ENCODE results near the gene GALC. TPM values are rescaled to one million over a fixed set of nuclear protein-coding genes. Genes with fewer than 3 reads are reported as not detected.

GALC gene
- total RNA-seq, 2 donors from 2014 or later: 31.8 to 76.0 TPM

- H3K27ac ChIP-seq (ENCODE audit: low read depth, low read length): no peak overlapping the region
- no peak overlapping the region for H3K9ac ChIP-seq (ENCODE audit: extremely low read depth, low read length, poor library complexity, severe bottlenecking)
- Mint-ChIP-seq H3K9me3 (no peaks in the 10 kb centered on the region), H3K27ac (no peak overlapping the region), H3K4me1 (no peaks in the 10 kb centered on the region), H3K4me3 (no peak overlapping the region), H3K36me3 (ENCODE audit: low read depth) (no peaks in the 10 kb centered on the region), H3K27me3 (ENCODE audit: insufficient read depth) (no peaks in the 10 kb centered on the region)
- H3K36me3 ChIP-seq (ENCODE audit: control insufficient read depth, insufficient read depth, low read length): no peaks in the 10 kb centered on the region
- TF ChIP-seq CTCF (conservative IDR thresholded peaks at IDR 0.05): no peak
- no peaks in the 10 kb centered on the region for H3K9me3 ChIP-seq (ENCODE audit: control insufficient read depth, low read length)
- H3K27me3 ChIP-seq (ENCODE audit: control insufficient read depth, insufficient read depth, low read length, poor library complexity, severe bottlenecking): no peaks in the 10 kb centered on the region
- no peaks in the 10 kb centered on the region for H3K4me1 ChIP-seq (ENCODE audit: control insufficient read depth, insufficient read depth, low read length)
- WGBS, 2 experiments (ENCODE audit: insufficient coverage in 1 of 2, insufficient read length in 1 of 2): no CpG with 5 or more reads among the region's 1 CpG
- no peak overlapping the region for H3K4me3 ChIP-seq (ENCODE audit: low read length)
- DNase-seq: no peak
Measured at GRCh38 chr14:88009486-88009885, 16.5 kb upstream of the GALC start.

GRCh38 chr14:88008039-88008742, 15.2 kb upstream of the GALC start:
- Histone ChIP-seq H3K27me3 (ENCODE audit: control insufficient read depth, insufficient read depth, low read length, poor library complexity, severe bottlenecking) (no peaks in the 10 kb centered on the region), H3K9ac (ENCODE audit: extremely low read depth, low read length, poor library complexity, severe bottlenecking) (no peak overlapping the region), H3K4me1 (ENCODE audit: control insufficient read depth, insufficient read depth, low read length) (no peaks in the 10 kb centered on the region), H3K36me3 (ENCODE audit: control insufficient read depth, insufficient read depth, low read length) (no peaks in the 10 kb centered on the region), H3K27ac (ENCODE audit: low read depth, low read length) (no peak overlapping the region), H3K4me3 (ENCODE audit: low read length) (no peak overlapping the region), H3K9me3 (ENCODE audit: control insufficient read depth, low read length) (no peaks in the 10 kb centered on the region)
- DNase-seq: no peak
- Mint-ChIP-seq H3K4me3 (no peak overlapping the region), H3K4me1 (no peaks in the 10 kb centered on the region), H3K27me3 (ENCODE audit: insufficient read depth) (no peaks in the 10 kb centered on the region), H3K9me3 (no peaks in the 10 kb centered on the region), H3K27ac (no peak overlapping the region), H3K36me3 (ENCODE audit: low read depth) (no peaks in the 10 kb centered on the region)
- TF ChIP-seq CTCF (conservative IDR thresholded peaks at IDR 0.05): no peak
- WGBS, 2 experiments (ENCODE audit: insufficient coverage in 1 of 2, insufficient read length in 1 of 2): 83 to 86% methylated on average over 1 of the region's 2 CpGs

GRCh38 chr14:88007608-88008007, 14.6 kb upstream of the GALC start:
- Mint-ChIP-seq H3K4me1 (no peaks in the 10 kb centered on the region), H3K27ac (no peak overlapping the region), H3K4me3 (no peak overlapping the region), H3K27me3 (ENCODE audit: insufficient read depth) (no peaks in the 10 kb centered on the region), H3K36me3 (ENCODE audit: low read depth) (no peaks in the 10 kb centered on the region), H3K9me3 (no peaks in the 10 kb centered on the region)
- H3K27me3 ChIP-seq (ENCODE audit: control insufficient read depth, insufficient read depth, low read length, poor library complexity, severe bottlenecking): no peaks in the 10 kb centered on the region
- no peaks in the 10 kb centered on the region for H3K4me1 ChIP-seq (ENCODE audit: control insufficient read depth, insufficient read depth, low read length)
- no peak overlapping the region for H3K9ac ChIP-seq (ENCODE audit: extremely low read depth, low read length, poor library complexity, severe bottlenecking)
- WGBS, 2 experiments (ENCODE audit: insufficient coverage in 1 of 2, insufficient read length in 1 of 2): 100% methylated on average over 1 of the region's 1 CpG
- H3K4me3 ChIP-seq (ENCODE audit: low read length): no peak overlapping the region
- no peak for TF ChIP-seq CTCF (conservative IDR thresholded peaks at IDR 0.05)
- H3K27ac ChIP-seq (ENCODE audit: low read depth, low read length): no peak overlapping the region
- DNase-seq: no peak
- no peaks in the 10 kb centered on the region for H3K9me3 ChIP-seq (ENCODE audit: control insufficient read depth, low read length)
- no peaks in the 10 kb centered on the region for H3K36me3 ChIP-seq (ENCODE audit: control insufficient read depth, insufficient read depth, low read length)

Data from endodermal cell (in vitro differentiated cells).